Amygdala (tissue), 56 donors: ENCODE data around the gene ARMH2.

Experiments
- DNase-seq, 56 donors: peaks; one replicate each; lab custom pipeline; 2025; lab: John Stamatoyannopoulos, UW

ARMH2 gene

DNA sequence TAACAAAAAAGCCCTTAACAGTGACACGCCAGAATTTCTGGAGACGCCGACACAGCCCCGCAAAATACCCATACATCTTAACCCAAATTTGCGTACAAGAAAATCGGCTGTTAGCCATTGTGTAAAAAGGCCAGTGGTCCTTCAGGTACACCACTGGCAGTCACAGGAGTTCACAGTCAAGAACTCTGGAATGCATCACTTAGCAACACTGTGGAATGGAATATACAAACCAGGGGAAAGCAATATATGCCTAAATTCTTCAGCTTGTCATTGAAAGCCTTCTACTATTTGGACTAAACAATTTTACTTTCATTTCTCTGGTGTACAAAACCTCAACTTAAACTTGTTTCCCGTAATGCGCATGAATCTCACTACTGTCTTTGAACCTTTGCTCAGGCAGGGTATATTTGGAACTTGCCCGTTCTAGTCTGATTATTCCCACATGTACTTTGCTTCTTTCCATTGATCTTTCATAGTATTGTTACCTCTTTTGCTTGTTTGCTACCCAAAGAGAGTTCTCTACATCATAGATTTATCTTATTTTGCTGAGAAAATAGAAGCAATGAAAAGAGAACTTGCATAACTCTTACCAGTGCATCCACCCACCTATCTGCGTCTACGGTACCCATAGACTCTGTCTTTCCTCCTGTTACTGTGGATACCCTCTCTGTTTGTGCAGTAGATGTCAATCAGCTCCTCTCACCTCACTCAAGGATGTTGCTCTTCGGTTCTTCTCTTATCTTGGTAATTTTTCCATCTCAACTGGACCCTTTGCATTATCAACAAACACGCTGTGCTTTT lies at the start of gene ARMH2:
Gene ARMH2 (minus strand): TSS at position 178 of the 801 bp plus-strand sequence. CDS start 60 bp downstream, at position 118.
- DNase-seq = no peak

DNA sequence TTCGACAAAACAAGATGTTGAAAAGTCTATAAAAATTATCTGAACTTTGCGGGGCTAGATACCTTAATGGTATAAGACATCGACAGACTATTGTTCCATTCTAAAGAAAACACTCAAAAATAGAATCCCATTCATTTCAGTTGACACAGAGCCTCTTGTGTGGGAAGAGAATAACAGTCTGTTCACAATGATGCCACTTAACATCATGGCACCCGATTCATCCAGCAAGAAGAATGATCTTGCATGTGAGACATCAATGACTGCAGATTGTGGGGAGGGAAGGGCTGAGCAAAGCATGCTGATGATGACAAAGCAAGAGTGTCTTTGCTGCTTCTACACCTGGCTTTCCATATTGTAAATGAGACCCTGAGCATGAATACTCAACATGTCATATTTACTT lies 49.7 kb upstream of the ARMH2 start:
- DNase-seq = peak in 17 of 56 donors; percentile 7 to 56 (median 20)

DNA sequence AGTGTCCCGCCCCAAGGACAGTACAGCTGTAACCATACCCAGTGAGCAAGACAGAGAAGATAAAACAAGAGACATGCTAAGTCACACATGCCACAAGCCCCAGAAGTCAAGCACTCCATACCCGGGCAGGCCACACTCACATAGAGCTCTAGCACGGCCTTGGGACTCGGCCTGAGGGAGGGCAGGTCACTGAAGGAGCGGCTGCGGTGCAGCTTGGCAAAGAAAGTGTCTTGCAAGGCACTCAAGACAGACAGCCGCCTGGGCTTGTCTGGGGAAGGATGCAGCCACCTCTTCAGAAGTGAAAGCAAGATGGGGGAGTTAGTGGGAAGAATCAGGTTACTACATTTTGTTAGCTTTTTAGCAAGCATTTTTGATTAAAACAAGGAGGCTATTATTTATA lies 48.7 kb upstream of the ARMH2 start:
- no peak for DNase-seq

DNA sequence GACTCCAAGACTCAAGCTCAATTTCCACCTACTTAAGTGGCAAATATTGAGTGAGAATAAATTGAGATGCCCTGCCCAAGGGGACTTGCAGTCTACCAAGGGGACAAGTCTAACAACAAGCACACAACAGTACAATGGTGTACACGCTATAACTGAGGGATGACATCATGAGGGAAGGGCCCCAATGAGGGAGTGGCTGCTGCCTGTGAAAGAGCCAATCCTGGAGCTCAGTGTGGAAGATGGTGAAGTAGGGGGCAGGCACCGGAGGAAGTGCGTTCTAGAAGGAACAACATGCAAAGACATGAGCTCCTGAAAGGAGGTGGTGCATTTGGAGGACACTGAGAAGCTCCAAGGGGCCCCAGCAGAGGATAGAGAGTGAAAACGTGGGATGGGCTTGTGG lies 46.9 kb upstream of the ARMH2 start:
- no peak for DNase-seq

DNA sequence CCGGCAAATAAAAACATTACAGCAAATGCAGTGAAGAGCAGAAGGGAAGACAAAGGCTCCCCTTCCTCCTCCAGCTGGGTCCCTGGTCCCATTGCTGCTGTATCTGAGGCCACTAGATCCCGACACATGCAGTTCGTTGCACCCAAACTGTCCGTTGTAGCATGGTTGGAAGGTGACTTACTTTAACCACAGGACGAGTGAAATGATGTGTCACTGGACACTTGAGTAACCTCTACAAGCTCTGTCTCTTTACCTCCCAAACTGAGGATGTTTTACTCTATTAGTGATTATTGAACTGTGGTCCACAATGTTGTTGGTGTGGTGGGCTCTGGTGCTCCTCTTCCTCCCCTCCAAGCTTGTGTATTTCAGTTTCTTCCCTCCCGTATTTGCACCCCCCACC lies 46.2 kb upstream of the ARMH2 start:
- DNase-seq = no peak

DNA sequence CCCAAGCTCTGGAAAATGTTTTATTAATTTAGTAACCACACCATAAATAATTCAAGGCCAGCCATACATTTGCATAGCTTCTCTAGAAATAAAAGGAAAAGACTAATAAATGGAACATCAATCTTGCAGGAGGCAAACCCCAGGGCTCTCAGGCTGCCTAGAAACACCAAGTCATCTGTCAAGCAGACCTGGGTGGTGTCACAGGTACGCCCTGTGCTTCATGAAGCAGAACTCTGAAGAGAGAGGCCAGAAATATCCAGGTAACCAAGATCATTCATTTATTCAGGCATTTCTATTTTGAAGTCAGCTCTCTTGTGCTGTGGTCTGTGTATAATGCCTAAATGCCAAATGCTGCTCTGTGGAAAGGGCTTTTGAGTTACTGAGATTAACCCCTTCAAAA lies 45.3 kb upstream of the ARMH2 start:
- DNase-seq = no peak

DNA sequence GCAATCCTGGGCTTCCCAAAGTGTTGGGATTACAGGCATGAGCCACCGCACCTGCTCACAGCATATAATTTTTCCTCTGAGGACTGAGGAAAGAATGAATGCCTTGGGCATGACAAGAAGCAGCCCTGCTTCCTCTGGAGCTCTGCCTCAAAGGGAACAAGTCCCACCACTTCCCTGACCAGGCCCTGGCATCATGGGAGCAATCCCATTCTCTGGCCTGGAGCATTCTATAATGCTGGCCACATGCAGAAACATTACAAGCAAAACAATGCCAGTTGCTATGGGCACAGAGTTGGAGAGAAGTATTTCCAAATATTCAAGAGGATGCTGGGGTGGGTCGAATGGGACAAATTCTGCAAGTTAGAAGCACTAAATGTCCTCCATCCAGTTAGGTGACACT lies 41.5 kb upstream of the ARMH2 start:
- no peak for DNase-seq

DNA sequence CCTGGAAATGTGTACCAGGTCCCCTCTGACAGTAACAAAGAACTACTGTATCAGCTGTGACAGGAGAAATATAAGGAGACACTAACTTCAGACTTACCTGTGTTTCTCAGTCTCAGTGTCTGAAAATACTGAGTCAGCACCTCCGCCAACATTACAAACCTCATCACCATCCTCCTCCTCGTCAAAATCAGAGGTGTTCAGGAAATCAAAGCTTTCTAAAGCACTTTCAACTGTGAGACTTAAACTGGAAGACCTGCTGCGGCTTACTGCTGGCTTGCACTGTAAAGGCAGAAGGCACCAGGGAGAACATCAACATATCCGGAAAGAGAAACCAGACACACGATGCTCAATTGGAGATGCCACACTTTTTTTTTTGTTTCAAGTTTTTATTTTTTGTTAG lies 40.3 kb upstream of the ARMH2 start:
- DNase-seq = no peak

DNA sequence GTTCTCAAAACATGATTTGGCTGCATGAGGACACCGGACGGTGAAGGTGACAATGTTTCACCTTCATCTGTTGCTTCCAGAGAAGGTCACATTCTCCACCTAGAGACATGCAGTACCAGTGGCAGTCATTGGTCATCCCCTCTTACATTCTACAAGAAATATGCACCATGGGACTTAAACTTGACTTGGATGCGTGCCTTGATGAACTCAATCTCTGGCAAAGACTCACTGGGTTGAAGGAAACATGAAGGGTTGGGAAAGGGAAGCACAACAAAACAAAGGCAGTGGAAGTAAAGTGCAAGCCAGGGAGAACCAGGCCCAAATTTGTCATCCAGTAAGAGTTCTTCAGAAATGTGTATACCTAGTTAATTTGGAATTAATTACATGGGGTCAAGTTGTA lies 39.4 kb upstream of the ARMH2 start:
- no peak for DNase-seq

DNA sequence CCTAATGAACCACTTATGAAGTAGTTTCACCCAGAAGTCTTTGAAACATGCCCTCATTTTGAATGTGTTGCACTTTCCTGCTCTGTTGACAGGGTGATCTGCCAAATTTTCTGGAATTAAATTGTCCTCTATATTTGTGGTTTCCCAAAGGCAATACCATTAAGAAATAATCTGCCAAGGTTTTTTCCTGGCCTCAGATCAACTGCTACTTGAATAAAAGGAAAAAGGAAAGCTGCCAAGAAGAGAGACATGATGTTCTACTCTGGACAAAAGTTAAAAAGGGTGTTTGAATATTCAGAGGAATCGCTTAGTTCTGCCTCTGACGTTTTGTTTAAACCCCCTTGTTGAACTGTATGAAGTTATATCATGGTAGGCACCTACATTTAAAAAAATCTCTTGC lies 37.4 kb upstream of the ARMH2 start:
- DNase-seq = peak in 1 of 56 donors; percentile 20

DNA sequence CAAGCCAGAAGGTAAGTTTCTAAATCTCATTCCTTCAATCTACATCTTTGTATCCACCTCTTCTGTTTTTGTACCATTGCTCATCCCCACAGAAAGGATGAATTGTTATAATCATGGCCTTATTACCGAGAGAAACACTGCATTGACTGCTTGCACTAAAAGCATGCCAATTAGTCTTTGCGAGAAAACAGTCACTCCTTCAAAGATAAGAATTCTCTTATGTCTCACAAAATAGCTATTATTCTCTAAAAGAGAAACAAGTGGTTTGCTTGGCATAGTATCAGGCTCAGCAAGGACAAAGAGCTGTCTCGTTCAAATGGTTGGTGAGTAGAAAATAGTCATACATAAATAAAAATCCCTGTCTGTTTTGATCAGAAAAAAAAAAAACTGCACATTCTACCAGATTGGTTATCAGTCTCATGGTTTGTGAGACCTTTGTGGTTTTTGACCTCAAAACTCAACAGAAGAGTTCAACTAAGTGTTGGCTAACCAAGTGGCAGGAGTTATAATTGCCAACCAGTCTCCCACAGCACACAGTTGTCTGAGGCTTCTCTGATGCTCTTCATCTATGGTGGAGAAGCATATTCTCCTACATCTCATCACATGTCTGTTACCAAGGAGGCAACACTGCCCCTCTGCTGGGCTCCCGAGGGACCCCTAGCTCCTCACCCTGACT lies 35.1 kb upstream of the ARMH2 start:
- DNase-seq = no peak

DNA sequence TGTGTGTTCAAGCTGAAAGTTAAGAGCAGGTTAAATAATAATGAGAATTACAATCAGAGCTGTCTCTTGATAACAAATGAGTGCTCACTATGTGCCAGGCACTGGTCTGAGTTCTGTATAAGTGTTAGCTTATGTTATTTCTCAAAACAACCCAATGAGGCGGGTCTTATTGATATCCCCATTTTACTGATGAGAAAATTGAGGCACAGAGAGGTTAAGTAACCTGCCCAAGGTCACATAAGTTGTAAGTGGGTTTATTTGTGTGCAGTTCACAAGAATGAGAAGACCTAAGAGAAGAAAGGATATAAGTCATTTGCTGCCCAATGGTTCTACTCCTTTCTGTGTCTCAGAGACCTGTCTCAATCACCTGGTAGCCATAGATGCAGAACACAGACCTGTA lies 34.1 kb upstream of the ARMH2 start:
- no peak for DNase-seq

DNA sequence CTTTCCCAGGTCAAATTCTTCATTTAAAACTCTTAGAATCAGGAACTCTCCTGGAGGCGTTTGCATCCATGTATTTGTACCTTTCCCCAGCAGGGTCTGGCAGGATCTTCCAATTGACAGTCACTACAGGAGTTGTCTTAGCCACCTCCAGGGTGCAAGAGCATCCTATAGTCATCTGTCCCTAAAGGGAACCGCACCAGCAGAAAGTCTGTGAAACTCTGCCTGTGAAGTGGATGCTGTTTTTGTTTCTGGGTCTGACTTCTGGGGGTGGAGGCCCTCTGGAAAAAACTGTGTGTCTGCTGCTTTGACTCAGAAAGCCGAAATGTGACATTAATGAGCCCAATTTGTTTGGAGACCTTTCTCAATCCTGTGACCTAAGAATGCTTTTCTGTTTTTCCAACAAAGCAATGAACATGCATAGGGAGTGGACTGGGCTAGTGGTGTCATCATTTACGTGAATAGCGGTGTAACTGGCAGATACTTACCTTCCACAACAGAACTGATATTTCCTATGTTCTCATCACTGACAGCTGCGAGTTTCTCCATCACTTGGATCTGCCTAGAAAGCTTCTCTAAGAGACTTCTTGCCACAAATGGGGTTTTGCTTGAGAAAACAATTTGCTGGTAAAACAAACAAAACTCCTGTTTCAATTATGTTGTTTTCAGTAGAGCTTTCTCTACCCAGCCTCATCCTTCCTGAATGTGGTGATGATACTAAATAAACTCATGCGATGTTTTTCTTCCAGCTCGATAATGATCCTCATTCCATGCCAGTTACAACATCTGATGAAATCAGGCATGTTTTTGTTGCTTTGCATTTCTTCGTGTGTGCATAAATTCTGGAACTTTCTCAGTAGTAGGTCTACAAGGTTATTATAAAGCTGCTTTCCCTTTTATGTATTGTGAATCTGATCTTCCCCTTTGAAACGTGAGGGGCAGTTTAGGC lies 33.3 kb upstream of the ARMH2 start:
- DNase-seq = no peak

DNA sequence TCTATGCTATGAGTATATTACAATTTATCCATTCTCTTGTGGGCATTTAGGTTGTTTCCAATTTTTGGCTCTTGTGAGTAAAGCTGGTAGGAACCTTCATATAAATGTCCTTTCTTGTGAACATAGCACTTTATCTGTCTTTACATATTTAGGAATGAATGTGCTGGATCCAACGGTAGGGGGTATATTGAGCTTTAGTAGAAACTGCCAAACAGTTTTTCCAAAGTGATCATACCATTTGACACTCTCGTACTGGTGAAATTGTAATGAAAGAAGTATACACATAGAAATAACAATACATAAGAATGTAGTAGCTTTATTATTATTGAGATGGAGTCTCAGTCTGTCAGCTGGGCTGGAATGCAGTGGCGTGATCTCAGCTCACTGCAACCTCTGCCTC lies 30.9 kb upstream of the ARMH2 start:
- no peak for DNase-seq

DNA sequence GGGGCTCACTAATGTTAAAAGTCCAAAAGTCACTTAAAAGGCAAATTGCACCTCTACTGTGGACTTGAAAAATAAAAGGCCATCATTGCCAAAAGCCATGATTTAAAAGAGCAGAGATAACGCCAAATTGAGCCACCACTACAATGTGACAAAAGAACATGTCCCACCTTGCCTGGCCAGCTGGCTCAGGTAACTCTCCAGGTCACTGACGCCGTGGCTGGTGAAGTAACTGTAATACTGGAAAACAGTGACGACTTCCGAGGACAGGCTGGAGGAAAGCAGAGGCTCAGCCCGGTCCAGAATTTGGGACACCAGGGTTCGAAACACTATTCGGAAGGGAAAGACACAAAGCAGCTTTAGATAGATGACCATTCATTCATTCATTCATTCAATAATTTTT lies 29.3 kb upstream of the ARMH2 start:
- DNase-seq = no peak

DNA sequence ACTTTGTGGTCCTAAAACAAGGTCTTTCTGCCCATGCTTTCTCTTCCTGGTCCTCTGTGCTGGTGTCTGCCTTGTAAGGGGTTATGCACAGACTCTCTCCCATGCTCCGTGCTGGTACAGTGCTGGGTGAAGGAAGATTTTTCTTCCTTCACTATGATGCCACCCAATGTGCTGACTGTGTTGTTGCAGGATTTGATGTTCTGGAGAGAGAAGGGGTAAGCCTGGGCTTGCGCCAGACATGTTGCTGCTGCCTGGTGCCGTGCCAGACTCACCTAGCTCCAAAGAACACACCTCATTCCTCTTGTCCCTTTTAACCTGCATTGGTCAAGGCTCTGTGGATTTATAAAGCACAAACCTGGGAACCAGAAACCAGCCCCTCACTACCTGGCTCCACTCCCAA lies 28.4 kb upstream of the ARMH2 start:
- DNase-seq = no peak

DNA sequence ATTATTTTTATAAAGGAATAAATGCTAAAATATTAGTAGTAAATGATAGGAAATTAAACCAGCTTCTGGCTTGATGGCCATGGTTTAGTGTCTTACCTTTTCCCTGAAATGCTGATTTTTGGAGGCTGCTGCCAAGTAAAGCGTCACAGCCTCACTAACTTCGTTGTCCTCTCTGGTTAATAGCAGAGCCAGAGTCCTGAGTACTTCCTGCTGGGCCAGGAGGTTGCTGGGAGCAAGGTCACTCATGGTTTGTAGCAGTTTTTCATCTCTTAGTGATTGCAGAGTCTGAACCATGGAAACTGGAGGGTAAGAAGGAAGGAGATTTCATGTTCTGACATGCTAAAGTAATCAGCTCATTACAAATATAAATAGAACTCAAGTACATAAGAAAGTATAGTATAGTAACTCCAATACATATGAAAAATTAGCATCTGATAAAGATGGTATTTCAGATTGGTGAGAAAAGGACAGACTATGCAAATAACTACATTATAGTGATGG lies 26.5 kb upstream of the ARMH2 start:
- no peak for DNase-seq

DNA sequence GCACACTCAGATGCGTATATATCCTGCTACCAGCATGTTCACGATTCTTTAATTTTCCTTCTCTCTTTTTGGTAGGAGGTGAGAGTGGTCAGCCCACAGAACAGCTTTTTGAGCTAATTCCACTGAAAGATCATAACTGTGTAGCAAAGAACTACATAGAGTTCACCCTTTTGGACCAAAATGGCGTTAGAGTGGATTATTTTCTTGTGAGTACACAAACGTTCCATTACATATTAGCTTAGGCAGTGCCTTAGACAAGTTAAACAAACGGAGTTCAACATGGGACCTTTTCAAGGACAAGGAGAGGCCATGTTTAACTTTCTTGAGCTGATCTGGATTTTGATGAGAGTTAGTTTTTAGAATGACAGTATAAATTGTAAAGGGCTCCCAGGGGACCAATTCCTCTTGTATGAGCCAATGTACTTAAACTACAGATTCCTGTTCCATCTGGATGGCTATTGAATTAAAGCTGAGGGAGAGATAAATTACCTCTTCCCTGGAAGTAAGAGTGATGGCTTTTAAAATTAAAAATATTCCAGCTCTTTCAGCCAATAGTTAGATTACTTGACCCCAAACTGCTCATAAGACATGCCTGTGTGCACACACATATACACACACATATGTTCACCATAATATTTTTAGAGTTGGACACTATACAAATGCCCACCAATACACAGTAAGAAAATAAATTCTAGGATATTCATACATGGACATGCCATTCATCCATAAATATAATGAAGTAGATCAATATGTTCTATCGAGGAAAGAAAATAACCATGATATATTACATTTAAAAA lies 25.6 kb upstream of the ARMH2 start:
- DNase-seq = no peak

DNA sequence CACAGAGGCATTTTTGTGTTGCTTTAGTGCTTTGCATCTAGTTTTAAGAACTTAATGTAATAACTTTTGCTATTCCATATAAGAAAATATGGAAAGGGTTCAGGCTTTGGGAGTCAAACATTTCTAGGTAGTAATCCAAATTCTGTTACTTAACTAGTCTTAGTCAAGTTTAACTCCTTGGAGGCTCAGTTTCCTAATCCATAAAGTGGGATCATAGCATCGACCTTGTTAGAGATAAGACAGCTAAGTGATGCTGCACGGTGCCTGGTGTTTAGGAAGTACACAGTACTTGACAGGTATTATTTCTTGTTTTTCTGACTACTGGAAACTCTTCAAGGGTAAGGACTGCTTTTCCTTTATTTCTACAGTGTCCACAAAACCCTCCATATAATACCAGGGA lies 24.5 kb upstream of the ARMH2 start:
- DNase-seq = no peak

DNA sequence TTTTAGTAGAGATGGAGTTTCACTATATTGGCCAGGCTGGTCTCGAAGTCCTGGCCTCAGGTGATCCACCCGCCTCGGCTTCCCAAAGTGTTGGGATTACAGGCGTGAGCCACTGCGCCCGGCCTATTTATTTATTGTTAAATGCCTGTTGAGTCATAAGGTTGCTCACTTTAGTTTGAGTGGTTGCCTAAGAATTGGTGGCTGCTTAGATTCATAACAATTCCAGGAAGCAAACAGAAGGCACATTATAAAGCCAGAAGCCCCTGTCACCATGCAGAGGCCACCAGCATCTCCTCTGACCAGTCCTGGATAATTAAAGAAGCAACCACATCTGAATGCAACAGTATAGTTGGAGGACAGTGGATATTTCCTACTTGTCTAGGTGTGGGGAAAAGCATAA lies 24.0 kb upstream of the ARMH2 start:
- no peak for DNase-seq
